Stimulated activated CD8-positive, alpha-beta memory T cell treated with anti-CD3 and anti-CD28 coated beads, Interleukin-4, amount 100 ng/mL, for 48 hours (primary cell): ENCODE data around the gene DEXI.
A peak's percentile ranks its signal among the peaks of the same experiment; 100 is the strongest.

Experiments used
- DNase-seq: peaks from one replicate; pipeline ENCODE4 v3.0.0-alpha.2; 2020

DEXI gene

DNA sequence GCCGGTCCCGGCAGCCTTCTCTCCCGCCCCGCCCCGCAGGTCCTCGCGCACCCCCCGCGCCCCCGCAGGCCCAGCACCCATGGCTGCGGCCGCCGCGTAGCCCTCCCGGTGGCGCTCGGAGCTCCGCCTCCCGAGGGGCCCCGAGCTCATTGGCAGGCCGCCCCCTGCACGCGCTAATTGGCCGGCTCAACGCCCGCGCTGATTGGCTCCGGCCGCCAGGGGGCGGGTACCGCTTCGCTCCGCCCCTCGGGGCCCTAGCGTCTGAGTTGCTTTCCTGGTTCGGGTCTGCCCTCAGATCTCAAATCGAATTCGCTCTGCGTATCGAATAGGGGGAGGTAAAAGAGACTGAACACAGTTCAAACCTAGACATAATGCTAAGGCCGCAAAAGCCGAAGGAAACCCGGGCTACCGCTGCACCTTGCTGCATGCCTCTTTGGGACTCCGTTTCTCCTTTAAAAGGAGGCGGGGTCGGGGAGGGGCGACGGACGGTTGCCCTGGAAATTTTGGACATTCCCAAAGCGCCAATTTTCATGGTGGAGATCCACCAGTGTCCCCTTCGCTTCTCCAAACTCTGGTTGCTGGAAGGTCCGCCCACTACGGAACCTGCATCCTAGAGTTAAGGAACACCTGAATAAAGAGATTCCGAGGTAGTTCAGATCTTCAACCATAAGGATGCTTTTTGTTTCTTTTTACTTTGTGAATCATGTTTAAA lies at the start of gene DEXI:
Gene DEXI, minus strand, starts transcription at position 117 of the 712 bp plus-strand sequence. CDS start 463 bp downstream, outside the sequence.
- peak; percentile 95 for DNase-seq

DNA sequence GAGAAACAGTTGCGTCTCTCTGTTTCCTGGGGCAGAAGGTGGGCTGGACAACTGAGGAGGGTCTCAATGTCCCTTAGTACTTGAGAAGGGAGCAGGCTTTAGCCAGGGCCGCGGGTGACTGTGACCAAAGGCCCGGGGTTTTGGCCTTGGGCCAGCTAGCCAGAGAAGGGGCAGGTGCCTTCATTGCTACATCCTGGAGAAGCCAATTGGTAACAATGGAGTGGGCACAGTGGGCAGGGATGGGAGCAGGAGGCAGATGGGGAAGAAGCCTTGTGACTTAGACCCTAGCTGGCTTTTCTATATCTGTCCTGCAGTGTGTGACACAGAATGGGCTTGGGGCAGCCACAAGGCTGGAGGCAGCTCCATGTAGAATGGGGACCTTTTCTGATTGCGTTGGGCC lies 48.1 kb upstream of the DEXI start:
- DNase-seq, result no peak

DNA sequence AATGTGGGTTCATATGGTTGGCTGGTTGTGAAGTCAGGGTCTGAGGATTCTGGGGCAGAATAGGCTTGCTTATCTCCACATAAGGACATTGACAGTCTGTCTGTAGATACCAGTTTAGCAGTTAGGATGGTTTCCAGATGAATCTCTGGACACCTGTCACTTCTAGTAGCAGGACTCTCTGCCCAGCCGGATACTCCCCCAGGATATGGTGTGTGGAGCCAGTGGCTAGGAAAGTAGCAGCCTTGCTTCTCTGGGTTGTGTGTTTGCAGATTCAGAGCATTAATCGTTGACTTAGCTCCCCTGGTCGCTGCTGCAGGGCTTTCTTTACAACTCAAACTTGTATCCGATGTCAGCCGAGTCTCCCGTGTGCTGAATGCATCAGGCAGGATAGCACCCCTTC lies 47.3 kb upstream of the DEXI start:
- no peak for DNase-seq

DNA sequence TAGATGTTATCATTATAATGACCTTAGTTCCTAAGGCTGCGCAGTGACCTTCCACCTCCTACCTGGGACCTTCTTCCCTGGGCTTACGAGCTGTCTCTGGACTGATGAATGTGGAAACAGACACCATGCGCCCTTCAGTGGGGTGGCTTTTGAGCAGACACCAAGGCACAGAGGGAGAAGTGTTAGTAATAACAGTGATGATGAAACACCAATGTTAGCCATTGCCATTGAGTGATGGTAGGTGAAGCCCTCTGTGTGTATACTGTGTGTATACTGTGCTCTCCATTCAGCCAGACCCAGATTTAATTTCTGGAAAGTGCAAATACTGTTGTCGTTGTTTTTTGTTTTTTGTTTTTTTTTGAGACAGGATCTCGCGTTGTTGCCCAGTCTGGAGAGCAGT lies 46.6 kb upstream of the DEXI start:
- DNase-seq, result no peak

DNA sequence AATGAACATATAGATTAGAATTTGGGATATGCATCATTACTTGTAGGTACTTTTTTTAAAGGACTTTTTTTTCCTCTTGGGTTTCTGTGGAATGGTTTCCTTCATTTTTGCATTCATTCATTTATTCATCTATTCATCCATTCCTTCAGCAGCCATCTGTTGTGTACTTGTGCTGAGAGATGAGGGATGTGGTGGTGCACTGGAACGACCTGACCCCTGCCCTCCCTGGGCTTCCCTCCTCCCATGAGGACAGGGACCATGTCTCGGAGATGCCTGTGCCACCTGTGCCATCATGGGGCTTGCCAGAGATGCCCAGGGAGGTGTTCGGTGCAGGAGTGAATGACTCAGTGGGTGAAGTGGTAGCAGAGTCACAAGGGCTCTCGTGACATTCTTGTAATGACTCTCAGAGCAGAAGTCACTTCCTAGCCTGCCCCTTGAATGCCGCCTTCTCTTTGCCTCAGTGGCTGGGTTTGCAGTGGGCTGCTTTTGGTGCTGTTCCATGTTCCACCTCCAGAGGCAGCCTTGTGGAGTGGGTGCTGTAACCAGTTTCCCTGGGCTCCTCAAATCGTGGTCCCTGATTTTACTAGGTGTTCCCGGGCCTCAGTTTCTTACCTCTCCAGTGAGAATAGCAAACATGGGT lies 46.0 kb upstream of the DEXI start:
- peak; percentile 89 for DNase-seq

DNA sequence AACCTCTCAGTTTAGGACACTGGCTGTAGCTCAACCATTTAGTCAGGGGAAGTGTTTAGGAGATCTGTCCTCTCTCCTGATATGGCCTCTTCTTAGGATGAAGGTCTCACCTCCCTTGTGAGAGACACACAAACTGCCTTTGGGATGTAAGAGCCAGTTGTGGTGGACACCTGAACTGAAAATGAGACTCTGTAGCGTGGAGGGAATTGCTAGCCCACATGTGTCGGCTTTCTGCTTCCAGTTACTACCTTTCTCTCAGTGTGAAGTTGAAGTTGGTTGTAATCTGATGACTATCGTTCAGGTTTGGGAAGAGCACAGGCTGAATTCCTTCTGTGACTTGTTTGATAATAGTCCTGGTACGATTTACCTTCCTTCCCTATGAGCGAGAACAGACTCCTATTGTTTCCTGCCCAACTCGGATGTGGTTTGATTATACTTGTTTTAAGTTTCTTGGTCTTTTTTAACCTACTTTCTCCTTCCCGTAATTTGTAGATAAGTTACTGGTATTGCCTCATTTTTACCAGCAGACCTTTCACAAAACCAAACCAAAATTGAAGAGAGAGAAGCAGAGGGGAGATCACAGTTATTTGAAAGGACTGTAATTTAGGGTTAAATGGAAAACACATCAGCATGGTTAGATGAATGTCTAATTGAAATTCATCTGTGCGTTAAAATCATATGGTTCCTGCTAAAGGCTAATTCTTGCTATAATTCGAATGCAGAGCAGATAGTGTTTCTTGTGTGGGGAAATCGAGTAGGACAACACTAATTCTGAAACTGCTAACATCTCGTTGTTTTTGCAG lies 45.3 kb upstream of the DEXI start:
- DNase-seq, result no peak

DNA sequence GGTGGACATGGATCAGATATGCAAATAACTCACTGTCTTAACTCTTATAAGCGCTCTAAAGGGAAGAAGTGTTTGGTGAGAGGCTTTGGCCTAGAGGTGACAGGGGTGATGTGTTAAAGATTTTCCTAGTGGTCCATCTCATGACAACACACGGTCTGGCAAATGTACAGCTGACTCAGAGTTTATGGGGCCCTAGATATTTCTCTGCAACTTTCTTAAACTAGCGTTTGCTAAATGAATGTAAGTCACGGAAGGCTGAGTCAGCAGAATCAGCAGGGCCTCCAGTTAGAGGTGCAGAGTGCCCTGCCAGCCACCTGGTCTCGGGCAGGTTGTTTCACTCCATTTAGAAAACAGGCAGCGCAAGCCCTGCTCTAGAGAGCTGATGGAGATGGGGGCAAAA lies 42.2 kb upstream of the DEXI start:
- no peak for DNase-seq

DNA sequence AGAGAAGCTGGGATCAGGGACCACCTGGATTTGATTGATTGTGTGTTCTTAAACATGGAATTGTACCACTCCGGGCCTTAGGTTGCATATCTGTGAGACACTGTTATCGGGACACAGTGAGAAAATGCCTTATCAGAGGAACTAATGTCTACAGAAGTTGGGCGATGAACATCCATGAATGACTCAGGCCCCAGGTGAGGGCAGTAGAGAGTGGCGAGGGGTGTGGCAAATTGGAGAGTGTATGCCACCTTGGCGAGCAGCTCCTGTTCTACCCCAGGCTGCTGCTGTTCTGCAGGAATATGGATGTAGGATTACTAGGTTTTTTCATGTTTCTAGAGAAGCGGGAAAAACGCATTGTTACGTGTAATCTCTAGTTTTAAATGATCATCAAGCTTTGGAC lies 40.9 kb upstream of the DEXI start:
- no peak for DNase-seq

DNA sequence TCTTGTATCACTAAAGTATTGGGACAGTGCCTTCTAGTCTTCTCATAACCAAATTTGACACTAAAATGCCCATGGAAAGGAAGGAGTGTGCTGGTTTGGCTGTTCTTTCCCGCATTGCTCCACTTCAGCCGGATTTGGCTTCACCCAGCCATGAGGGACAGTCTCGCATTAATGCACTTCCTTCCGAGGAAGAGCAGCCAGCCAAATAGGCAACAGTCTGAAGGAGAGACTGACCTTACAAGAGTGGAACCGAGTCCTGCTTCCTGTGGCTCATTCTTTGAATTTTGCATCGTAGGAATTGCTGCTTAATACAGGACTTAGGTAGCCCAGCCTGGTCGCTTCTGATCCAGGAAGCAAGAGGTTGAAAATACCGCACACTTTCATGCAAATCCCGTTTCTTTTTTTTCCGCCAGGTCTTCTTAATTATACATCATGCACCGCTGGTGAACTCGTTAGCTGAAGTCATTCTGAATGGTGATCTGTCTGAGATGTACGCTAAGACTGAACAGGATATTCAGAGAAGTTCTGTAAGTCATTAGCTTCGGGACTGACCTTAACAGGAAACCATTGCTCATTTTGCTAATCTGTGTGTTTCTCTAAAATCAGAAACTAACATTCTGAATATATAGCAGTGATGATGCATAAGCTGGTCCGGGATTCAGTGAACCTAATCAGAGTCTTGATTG lies 40.3 kb upstream of the DEXI start:
- DNase-seq, result no peak

DNA sequence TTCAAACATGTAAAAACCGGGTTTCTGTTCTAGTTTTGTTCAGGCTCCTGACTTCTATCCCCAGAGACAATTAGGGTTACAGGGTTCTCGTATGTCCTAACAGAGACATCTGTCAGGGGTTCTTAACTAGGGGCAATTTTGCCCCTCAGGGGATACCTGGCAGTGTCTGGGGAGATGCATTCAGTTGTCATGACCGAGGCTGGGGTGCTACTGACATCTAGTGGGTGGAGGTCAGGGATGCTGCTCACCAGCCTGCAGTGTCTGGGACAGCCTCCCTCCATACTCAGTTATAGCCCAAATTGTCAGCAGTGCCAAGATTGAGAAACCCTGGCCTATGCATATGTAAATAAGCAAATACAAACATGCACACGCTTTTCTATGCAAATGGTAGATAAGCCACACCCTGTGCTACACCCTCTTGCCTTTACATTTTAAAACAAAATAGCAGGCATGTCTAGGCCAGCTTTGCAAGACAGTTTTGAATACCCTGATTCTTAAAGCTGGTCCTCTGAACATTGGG lies 39.5 kb upstream of the DEXI start:
- peak; percentile 77 for DNase-seq

DNA sequence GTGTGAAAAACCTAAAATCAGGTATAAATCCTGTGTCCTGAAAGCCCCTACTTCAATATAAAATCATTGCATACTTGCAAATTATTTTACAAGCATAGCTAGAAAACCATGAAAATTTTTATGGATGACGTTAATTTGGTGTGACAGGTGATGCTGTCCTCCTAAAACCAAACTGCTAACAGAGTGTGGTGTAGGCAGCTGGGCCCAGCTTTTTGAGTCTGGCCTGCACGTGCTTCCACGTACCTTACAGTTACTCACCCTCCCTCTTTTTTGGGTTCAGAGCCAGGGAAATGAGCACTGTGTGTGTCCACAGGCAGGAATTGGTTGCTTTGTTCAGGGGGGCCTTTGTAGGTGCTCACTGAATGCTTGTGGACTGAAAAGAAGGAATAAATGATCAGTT lies 38.5 kb upstream of the DEXI start:
- no peak for DNase-seq

DNA sequence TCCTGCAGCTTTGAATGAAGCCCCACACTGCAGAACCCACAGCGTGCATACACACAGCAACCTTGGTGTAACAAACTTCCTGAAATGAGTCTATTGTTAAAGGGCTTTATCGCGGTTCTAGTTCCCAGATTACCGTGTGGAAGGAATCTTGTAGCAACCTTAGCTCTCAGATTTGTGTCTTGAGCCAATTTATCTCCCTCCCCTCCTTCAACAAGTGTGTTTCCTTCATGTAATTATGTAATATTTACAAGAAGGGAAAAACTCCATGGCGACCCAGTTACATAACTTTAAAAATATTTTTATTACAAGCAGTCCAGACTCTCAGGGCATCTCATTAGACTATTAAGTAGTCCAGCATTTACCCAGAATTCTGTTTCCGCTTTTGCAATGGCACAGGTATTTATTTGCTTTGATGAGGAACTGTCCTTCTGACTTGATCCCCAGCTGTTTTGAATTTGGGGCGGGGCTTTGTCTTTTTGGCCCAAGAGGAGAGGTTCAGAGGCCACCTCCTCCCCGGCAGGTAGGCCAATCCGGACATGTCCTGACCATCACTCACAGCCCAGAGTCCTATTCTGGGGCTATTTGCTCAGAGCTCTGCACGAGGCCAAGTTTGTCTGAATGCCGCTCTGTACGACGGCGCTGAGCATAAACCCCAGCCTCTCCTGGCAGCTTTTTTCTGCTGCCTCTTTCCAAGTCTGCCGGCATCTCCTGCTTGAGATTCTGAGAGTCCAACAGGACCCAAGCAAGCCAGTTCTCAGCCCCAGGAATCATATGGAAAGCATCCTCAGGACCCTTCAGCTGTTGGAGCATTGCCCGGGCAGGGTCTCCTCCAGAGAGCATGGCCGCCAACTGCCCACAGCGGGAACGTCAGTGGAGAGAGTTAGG lies 37.7 kb upstream of the DEXI start:
- no peak for DNase-seq

DNA sequence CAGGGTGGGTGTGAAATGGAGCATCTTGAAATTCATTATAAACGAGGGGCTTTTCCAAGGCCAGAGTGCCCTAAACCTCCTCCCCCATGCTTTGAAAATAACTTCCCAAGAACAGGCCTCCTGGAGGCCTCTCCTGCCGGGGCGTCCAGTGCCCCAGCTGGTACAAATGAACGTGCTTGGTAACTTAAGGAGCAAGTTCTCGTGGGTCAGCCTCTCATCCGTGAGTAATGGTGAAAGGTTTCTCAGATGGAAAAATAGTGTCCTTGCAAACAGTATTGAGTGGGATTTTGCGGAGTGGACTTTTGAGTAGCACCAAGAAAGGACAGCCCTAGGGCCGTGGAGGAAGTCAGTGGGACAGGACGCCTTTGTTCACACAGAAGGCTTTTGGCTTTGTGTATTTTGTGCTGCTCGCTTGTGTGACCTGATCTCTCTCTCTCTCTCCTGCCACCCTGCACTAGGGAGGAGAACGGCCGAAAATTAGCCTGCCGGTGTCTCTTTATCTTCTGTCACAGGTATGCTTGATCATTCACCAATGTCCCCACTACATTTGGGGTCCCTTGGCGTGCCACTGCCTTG lies 36.7 kb upstream of the DEXI start:
- DNase-seq, result no peak

DNA sequence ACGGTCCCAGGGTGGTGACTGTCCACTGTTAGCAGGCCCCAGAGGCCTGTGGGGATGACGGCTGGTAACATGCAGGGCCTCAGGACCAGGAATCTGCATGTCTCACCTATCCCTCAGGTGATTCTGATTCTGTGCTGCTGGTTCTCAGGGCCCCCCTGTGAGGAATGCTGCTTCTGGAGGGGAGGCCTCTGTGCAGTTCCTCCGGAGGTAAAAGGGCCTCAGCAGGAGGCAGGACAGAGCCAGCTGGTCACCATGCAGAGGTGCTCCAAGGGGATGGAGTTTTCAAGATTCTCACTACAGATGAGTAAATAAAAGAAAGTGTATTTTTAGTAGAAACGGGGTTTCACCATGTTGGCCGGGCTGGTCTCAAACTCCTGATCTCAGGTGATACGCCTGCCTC lies 35.9 kb upstream of the DEXI start:
- no peak for DNase-seq

DNA sequence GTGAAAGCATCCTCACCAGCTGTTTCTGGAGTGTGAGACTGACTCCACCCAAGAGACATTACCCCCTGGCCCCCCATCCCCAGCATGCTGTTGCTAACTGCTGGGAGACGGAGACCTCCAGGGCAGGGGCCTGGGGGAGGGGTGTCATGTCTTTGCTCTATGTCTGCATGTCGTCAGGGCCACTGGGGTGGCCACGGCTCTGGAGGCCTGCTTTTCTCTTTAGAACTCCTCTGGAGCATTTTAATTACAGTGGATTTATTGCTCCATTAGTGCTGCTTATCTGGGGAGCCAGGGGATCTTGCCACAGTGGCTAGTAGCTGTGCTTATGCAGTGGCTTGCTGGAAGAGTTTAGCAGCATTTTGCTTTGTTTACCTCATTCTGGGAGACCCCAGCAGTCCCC lies 34.4 kb upstream of the DEXI start:
- DNase-seq, result no peak

DNA sequence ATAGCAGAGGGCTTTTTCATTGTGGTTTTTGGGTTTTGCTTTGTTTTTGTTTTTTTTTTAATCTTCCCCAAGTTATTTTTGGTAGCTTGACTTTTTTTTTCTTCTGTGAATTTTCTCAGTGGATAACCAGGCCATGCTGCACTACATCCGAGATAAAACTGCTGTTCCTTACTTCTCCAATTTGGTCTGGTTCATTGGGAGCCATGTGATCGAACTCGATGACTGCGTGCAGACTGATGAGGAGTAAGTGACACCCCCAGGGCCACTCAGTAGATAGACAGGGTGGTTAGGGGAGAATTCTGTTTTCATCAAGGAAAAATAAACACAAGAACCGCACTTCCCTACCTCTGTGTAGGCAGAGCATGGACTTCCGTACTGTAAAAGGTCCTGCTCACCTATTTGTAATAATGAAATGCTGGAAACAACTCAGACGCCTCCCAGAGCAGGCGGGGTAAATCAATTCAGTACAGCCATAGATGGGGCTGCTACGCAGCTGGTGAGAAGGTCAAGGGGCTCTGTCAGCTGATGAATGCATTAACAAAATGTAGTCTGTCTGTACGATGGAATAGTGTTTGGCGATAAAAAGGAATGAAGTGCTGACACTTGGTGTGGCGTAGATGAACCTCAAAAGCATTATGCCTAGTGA lies 30.7 kb upstream of the DEXI start:
- DNase-seq, result no peak

DNA sequence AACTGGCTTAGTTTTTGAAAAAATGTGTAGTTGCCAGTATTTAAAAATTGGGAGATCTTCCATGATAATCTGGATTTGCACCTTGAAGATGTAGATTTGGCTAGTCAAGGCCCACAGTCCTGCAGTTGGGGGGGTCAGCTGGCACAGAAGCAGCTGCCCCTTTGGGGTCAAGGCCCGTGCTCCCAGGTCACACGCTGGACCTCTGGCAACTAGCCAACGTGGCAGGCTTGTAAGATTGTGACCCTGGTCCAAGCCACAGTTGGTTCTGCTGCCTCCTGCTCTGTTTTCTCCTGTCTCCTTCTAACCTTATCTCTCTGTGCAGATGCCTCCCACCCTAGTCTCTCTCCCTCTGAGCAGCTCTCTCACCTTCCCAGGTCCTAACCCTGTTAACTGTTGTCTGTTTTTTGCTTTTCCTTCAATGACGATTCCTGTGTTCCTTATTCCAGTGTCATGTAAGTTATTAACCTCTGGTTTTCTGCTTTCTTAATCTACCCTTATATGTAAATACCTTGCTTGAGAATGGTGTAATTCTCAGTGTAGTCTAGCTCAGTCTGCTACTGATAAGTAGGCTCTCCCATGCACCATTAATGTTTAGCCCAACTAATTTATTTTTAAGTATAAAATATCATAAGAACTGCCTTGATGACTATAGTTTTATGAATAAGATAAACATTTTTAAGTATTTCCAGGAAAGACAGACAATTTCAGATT lies 30.0 kb upstream of the DEXI start:
- no peak for DNase-seq

DNA sequence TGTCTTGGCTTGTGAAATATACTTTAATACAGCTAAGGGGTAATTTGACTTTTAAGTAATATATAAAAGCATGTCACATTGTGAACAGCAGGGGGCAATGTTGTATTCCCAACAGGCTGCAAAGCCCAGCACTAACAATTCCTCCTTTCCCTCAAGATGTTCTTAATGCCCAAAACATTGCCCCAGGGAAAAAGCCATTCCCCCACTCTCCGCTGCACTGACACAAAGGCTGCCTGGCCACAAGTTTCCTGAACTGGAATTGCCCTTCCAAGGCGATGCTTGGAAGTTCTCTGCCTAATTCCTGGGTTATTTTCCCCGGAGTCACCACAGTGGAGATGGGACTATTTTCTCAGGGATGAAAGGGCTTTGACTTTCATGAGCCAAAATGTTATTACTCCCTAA lies 29.3 kb upstream of the DEXI start:
- no peak for DNase-seq

DNA sequence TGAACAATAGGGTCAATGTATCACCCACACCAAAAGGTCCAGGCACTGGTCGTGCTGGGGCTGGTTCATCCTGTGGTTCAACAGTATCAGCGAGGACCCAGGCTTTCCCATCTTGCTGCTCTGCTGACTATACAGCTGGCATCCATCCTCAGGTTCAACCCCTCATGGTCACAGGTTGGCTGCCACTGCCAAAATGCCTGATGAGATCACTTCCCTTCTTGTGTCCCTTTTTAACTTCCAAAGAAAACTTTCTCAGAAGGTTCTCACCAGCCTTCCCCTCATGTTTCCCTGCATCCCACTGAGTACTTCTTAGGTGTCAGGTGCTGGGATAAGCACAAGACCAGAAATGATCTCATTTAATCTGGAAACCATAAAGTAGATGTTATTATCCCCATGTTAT lies 27.8 kb upstream of the DEXI start:
- DNase-seq, result no peak

DNA sequence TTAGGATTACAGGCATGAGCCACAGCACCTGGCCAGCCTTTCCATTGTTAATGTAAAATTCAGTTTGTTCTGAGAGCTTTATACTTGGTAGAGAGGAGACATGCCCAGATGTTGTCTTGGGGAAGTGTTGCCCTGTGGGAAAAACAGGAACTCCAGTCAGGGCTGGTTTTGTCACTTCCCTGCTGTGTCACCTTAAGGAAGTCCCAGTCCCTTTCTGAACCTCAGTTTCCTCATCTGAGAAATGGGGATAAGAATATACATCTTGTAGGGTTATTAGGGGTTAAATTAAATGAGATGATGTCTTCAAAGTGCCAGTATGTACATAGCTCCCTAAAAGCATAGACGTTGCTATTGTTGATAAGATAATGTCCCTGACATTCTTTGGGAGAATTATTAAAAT lies 27.3 kb upstream of the DEXI start:
- DNase-seq, result no peak

DNA sequence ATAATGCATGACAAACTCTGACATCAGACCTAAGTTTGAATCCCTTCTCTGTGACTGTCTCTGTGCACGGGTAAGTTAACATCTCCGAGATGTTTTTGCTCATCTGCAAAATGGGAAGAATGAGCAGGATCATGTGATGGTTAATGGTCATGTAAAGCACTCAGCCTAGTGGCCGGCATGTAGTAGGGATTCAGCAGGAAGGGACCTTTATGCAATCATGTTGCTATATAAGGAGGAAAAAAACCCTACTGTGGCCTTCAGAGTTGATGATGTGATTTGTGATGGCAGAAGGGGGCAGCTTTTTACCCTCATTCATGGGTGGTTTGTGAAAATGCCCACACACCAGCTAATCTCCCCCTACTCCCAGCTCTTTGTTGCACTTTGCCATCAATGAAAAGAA lies 26.2 kb upstream of the DEXI start:
- DNase-seq, result no peak
